DMS53 (cell line): ENCODE data around the gene CEP89.
"Not testable (repeated sequence)": the region's sequence is repeated elsewhere in the genome, so short reads cannot be mapped to it uniquely, and the experiment has no call there.

Source experiments
- DNase-seq: peaks from one replicate; lab custom pipeline; 2025; lab: John Stamatoyannopoulos, UW

The CEP89 gene

DNA sequence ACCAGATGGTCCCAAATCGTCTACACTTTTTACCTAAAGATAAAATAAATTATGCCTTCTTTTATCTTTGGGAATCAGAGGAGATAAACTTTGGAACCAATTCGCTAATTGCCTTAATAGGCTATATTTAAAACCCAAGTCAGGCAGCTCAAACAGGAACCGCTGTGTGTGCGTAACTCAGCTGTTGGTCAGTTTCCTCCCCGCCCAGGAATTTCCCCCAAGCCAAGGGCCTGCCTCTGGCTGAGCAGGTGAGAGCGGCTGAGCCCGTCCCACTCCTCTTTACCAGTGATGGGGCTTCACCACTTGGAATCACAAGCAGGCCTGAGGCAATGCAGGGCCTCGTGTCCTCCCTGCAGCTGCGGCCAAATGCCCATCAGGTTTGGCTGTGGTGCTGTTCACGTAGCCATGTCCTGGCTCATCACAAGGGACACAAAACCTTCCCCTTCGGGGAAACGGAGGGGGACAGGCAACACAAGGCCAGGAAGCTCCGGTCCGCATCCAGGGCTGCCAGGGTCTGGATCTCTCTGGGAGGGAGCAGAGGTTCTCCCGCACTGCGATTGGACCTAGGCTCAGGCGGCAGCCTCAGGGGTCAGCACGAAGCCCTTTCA lies 101.7 kb downstream of the CEP89 start:
- DNase-seq, result peak; percentile 77

DNA sequence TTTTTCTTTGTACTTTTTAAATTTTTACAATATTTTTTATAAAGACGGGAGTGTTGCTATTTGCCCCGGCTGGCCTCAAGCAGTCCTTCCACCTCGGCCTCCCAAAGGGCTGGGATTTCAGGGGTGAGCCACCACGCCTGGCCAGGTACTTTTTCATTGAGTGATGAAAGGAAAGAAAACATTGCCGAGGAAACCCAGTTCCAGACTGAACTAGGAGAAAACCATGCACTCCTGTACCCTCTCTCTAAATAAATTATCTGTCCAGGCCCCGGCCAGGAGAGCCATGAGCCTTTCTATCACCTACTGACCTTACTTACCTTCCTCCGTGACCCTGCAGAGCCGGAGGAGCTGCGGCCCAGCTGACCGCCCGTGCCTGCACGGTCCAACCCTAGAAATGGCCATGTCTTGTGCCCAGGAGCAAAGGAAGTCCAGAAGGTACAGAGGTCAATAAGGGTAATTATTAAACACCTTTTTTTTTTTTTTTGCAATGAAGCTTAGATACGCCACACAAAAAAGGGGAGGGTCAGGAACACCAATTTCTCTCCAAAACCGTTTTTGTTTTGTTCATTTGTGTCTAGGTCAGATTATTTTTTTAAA lies 102.3 kb downstream of the CEP89 start, which contains the start of gene SLC7A9:
Gene SLC7A9 (minus strand): TSS at position 399 of the 597 bp plus-strand sequence. CDS start 1,233 bp downstream, outside the sequence.
- DNase-seq, result peak; percentile 72

DNA sequence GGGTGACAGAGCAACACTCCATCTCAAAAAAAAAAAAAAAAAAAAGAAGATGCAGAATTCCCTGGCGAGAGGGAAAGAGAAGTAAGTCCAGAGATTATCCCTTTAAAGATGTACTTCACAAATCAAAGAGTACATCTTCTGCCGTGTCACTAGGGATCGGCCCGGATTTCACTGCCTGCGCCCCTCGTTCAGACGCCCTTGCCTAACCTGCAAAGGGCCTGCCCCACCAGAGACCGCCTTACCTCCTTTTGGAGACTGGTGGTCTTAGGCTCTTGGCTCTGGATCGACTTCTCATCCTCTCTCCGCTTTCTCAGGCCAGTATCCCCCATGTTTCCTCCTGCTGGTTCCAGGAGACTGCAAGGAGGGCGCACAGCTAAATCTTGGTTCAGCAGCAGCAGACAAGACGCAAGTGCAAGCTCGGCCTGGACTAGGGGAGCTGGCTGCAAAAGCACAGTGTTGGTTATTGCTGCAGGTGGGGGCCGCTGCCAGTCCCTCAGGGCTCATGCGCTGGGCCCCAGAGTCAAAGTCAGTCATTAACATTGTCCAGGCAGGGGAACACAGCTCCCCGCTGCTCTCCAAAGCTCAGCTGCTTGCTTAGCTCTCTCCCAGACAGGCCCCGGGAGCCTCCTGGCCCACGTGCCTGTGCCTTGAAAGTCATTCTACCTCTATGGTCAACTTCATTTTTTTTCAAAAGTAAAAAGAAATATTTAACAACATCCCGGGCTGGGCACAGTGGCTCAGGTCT lies 103.4 kb downstream of the CEP89 start:
- no peak for DNase-seq

DNA sequence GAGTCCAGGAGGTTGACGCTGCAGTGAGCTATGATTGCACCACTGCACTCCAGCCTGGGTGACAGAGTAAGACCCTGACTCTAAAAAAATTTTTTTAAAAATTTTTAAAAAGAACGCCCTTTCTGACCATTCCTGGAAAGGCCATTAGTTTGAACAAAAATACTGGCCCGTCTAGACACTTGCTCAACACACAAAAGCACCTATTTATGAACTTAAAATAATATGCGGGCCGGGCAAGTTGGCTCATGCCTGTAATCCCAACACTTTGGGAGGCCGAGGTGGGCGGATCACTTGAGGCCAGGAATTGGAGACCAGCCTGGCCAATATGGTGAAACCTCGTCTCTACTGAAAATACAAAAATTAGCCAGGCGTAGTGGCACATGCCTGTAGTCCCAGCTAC lies 104.3 kb downstream of the CEP89 start:
- DNase-seq, result not testable (repeated sequence)

DNA sequence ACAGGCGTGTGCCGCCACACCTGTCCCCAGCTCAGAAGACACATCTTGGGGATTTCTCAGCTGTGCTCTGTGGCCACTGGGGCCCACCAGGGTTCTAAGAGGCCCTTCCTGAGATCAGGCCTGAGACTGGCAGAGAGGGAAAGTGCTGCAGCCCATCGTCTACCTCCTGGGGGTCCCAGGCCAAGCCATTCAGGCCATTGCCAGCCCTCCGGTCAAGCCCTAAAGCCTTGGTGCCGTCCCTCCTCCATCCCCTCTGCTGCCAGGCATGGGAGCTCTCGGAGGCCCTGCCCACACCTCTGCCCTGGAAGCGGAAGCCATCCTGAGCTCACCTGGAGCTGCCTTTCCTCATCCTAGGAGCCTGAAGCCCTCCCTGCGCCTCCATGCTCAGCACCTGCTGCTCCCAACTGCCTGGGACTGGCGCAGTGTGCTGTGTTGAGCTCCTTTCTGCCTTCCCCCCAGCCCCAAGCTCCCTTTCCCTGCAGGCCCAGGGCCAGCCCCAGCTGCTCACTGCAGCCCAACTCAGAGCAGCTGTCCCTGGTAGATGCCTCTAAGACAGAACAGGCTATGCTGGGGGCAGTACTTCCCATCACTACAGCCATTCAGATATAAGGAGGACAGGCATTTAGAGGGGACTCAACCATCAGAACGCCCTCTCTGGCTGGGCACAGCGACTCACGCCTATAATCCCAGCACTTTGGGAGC lies 105.0 kb downstream of the CEP89 start:
- DNase-seq, result no peak

DNA sequence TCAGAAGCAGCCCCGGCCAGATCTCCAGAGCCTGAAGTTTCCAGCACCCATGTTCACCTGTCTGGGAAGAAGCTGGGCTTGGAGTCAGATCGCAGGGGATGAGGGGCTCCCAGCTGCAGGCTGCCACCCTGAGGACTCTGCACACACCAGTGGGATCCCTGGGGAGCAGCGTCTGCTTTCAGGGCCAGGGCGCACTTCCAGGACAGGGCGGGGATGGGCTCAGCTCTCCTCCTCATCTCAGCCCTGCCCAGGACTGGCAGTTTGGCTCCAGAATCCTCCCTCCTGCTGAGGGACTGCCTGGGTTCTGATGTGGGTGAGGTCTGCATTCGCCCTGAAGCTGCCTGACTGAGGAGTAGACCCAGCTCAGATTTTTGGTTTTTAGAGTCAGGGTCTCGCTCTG lies 105.7 kb downstream of the CEP89 start:
- DNase-seq, result no peak

DNA sequence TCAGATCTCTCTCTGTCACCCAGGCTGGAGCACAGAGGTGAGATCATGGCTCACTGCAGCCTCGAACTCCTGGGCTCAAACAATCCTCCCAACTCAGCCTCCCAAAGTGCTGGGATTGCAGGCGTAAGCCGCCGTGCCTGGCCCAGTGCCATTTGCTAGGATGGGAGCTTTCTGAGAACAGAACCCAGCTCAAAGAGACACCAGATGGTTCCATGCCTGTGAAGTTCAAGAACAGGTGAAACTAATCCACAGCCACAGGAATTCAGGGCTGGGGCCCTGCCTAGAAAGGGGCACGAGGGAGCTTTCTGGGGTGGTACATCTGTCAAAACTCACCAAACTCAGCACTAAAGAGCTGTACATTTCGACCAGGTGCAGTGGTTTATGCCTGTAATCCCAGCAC lies 106.4 kb downstream of the CEP89 start:
- no peak for DNase-seq

DNA sequence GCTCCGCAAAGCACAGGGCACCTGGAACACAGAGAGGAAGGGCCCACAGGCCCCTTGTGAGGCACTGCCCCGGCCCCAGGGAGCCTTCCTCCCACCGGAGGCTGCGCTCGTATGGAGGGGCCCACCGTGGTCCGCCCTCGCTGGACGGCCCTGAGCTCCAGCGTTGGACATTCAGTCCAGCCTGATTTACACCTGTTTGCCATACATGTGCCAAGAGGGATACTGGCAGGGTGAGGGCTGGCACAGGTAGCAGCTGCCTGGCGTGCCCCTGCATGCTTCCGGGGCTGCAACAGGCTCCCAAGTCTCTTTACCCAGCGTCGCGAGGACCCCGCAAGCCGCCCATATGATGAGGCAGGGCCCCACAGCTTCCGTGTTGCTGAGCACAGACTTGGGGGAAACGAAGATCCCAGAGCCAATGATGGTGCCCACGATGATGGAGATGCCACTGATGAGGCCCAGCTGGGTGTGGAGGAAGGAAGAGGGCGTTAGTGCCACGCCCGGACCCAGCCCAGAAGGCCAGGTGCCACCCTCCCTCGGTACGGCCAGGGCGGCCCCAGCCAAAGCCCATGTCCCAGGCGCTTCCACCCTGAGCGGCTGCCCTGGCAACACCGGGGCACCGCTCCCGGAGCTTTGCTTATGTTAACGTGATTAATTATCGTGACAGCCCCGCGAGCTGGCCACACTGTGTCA lies 107.3 kb downstream of the CEP89 start:
- DNase-seq, result no peak

DNA sequence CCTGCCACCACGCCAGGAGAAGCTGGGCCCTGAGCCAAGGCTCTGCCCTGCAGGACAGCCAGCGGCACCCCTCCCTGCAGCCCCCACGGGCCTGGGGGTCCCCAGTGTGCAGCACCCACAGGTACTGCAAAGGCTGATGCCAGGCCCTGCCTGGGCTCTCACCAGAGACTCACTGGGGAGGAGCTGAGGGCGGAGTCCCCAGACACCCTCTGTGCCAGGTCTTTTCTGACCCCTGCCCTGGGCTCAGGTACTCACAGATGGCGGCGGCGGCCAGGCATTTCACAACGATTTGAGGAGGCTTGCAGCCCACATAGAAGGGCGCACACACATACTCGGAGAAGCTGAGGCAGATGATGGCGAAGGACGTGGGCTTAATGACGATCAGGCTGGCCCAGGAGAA lies 107.9 kb downstream of the CEP89 start:
- DNase-seq, result no peak

DNA sequence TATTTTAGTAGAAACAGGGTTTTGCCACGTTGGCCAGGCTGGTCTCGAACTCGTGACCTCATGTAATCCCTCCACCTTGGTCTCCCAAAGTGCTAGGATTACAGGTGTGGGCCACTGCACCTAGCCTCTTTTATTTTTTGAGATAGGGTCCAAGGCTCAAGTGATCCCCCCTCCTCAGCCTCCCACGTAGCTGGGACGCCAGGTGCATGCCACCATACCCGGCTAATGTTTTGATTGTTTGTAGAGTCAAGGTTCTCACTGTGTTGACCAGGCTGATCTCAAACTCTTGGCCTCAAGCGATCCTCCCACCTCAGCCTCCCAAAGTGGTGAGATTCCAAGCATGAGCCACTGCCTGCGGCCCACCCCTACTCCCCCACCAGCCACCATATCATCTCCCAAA lies 108.5 kb downstream of the CEP89 start:
- DNase-seq, result no peak

DNA sequence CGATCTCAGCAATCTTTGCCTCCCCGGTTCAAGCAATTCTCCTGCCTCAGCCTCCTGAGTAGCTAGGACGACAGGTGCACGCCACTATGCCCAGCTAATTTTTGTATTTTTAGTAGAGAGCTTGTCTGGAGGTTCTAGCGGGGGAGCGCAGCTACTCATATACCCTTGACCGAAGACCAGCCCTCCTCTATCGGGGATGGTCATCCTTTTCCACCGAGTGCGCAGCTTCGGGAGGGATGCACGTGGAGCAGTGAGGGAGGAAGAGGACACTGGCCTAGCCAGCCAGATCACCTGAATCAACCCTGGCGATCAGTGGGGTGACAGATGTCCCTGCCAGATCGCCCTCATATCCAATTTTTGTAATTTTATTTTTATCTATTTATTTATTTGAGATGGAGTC lies 109.0 kb downstream of the CEP89 start:
- no peak for DNase-seq

DNA sequence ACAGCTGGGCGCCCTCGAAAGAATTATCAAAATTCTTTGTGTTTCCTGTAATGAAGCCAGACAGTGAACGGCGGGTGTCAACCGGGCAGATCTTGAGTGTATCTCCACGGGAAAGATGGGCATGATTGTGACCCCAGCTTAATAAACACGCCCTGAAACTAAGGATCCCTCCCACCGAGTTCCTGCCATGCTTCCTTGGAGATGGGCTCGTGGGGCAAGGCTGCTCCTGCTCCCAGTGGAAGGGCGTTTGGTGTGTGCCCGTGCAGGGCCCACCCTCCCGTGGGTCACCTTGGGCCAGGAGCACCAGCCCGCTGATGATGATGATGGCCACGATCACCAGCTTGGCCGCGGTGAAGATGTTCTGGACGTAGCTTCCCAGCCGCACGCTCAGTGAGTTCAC lies 109.6 kb downstream of the CEP89 start:
- no peak for DNase-seq

DNA sequence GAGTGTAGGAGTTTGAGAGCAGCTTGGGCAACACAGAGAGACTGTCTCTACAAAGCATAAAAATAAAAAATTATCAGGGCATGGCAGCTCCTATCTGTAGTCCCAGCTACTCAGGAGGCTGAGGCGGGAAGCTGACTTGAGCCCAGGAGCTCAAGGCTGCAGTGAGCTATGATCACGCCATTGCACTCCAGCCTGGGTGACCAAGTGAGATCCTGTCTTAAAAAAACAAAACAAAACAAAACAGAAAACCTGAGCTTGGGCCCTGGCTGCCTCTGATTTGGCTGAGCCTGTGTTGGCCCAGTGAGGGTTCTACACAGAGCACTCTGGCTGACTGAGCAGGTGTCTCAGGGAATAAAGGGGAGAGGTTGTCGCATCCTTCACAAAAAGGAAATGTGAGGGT lies 110.2 kb downstream of the CEP89 start:
- no peak for DNase-seq

DNA sequence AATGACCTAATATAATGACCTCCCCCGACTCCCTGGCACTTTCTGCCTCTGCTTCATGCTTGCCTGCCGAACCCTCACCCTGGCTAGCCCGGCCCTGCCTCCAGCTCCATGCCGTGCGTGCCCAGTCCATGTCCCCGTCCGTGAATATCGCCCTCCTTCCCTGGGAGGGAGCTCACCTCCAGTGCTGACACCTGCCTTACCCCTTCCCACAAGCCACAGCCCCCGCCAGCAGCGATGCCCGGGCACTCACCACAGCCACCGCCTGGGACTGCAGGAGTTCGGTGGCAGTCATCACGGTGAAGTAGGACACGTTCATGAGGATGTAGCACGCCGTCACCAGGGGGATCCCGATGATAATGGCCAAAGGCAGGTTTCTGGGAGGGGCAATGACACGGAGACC lies 112.2 kb downstream of the CEP89 start:
- DNase-seq, result no peak

DNA sequence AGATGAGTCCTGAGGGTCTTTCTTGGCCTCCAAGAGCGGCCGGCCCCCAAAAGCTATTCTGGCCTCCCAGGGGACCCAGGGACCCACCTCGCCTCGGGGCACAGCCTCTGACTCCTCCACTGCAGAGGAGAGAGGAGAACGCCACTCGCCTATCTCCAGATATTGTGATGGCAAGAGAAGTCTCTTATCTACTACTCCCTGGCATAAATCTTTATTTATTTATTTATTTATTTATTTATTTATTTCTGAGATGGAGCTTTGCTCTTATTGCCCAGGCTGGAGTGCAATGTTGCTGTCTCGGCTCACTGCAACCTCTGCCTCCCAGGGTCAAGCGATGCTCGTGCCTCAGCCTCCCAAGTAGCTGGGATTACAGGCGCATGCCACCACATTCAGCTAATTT lies 113.2 kb downstream of the CEP89 start:
- no peak for DNase-seq

DNA sequence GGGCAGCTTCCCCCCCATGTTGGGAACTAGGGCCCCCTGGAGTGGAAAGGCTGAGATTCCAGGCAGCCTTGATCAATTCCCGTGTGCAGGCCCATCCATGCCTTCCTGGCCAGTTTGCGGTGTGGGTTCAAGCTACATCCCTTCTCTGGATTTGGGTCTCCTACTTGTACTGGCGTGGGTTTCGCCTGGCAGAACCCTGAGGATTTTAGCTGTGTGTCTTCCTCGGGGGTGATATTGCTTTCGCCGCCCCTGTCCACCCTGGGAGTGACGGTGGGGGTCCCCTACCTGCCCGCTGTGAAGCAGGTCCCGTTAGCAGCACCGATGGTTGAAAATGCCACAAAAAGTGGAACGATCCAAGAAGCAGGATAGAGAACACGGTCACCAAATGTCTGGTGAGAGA lies 113.6 kb downstream of the CEP89 start:
- no peak for DNase-seq

DNA sequence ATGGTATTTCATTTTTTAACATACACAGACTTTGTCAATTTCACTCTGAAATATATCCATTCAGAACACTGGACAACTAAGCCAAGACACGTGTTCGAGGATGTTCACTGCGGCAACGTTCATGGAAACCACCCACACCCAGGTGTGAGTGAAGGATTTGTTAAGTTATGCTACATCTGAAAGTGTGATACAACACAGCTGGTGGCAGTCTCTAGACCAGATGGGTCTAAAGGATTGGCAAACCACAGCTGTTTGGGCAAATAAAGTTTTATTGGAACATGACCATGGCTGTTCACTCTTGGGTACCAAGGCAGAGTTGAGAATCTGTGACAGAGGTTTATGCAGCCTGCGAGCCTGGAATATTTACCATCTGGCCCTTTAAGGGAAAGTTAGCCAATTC lies 114.2 kb downstream of the CEP89 start:
- DNase-seq, result no peak

DNA sequence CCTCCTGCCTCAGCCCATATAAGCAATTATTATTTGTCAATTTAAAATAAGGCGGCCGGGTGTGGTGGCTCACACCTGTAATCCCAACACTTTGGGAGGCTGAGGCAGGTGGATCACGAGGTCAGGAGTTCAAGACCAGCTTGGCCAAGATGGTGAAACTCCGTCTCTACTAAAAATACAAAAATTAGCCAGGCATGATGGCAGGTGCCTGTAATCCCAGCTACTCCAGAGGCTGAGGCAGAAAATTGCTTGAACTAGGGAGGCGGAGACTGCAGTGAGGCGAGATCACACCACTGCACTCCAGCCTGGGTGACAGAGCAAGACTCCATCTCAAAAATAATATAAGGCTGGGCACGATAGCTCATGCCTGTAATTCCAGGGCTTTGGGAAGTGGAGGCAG lies 114.9 kb downstream of the CEP89 start:
- DNase-seq, result not testable (repeated sequence)

DNA sequence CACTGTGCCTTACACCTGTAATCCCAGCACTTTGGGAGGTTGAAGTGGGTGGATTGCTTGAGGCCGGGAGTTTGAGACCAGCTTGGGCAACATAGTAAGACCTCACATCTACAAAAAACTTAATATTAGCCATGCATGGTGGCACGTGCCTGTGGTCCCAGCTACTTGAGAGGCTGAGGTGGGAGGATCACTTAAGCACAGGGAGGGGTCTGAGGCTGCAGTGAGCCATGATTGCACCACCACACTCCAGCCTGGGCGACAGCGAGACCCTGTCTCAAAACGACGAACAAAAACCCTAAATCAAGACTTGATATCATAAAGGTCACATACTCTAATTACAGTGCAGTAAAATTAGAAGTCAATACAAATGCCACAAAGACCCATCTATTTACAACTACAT lies 119.5 kb downstream of the CEP89 start:
- no peak for DNase-seq

DNA sequence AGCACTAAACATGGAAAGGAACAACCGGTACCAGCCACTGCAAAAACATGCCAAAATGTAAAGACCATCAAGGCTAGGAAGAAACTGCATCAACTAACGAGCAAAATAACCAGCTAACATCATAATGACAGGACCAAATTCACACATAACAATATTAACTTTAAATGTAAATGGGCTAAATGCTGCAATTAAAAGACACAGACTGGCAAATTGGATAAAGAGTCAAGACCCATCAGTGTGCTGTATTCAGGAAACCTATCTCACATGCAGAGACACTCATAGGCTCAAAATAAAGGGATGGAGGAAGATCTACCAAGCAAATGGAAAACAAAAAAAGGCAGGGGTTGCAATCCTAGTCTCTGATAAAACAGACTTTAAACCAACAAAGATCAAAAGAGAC lies 123.7 kb downstream of the CEP89 start:
- DNase-seq, result not testable (repeated sequence)

DNA sequence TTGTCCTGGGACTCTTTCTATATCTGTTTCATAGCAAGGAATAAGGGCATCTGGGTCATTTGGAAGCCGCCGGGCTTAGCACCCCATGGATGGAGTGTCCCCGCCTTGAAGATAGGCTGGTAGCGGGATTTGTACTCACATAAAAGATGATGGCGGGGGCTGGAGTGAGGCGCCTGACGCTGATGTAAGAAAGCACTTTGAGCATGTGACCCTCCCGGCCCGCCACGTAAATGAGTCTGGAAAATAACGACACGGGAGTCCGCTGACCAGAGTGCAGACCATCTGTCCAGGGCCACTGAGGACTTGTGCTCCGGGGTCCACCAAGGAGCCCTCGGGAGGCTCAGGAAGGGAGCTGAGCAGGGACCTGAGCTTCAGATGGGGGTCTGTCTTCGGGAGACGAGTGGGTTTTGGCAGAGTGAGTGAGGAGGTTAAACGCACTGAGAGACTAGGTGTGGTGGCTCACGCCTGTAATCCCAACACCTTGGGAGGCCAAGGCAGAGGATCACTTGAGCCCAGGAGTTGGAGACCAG lies 128.0 kb downstream of the CEP89 start:
- DNase-seq, result no peak

DNA sequence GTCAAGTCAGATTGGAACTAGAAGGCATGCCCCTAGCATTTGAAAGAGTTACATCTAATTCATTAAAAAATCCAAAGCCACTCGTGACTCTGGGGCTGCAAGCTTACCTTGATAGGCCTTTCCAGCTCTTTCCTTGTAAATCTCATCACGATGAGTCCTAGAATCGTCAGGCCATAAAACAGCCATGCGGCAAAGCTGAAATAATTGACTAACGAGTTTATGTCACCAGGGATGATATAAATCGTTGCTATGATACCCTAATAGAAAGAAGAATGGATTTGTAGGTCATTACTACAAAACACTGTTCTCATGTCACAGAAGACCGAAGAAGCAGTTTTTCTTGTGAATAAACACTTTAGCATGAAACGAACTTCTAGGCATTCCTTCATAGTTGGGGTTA lies 129.7 kb downstream of the CEP89 start:
- DNase-seq, result no peak
